ENCODE measurements around the gene LARP1. TPM values are rescaled to one million over a fixed set of nuclear protein-coding genes. Genes with fewer than 3 reads are reported as not detected.

LARP1 gene
- polyA plus RNA-seq, 2 of the 4 experiments (the other 2 are of a cell fraction), result 87.0 to 112 TPM

GRCh38 chr5:154768207-154768606 lies 13.0 kb downstream of the LARP1 start:
- ChIA-PET CTCF (interaction anchor here (0.6 to 1.0 kb wide), 3 partner anchors 57 to 271 kb away, joined by 3 to 4 read pairs (median 4); no protein-coding TSS in a partner anchor), POLR2A (interaction anchor here (1.2 to 1.5 kb wide), 2 partner anchors 9 to 90 kb away, joined by 3 read pairs; partner anchors contain the start of gene CNOT8)
- H3K4me1 ChIP-seq, result peaks cover 61% of the 10 kb centered on the region
- no peak overlapping the region for H3K4me2 ChIP-seq
- ATAC-seq, result no peak
- TF ChIP-seq CBX8 (IDR thresholded peaks at IDR 0.05) (no peak), EP300 (IDR thresholded peaks at IDR 0.05) (no peak), HOXA7 (CRISPR knock-in tag; IDR thresholded peaks at IDR 0.05) (no peak), RFX5 (IDR thresholded peaks at IDR 0.05) (no peak), ATOH8 (CRISPR knock-in tag; IDR thresholded peaks at IDR 0.05; ENCODE audit: low read depth) (no peak), ZC3H11A (IDR thresholded peaks at IDR 0.05) (no peak), JUN (IDR thresholded peaks at IDR 0.05) (no peak), BCL3 (IDR thresholded peaks at IDR 0.05) (no peak), RCOR1 (IDR thresholded peaks at IDR 0.05; ENCODE audit: low read depth, low read length) (no peak), TFCP2L1 (CRISPR knock-in tag; IDR thresholded peaks at IDR 0.05) (no peak), KDM5A (IDR thresholded peaks at IDR 0.05) (no peak), CBX2 (IDR thresholded peaks at IDR 0.05; ENCODE audit: borderline replicate concordance, low read depth) (no peak), POLR2A (IDR thresholded peaks at IDR 0.05; ENCODE audit: low read length) (no peak), FOSB (CRISPR knock-in tag; IDR thresholded peaks at IDR 0.05) (no peak), RAD21 (conservative IDR thresholded peaks at IDR 0.05 in 1 of 2, IDR thresholded peaks at IDR 0.05 in 1 of 2) (no peak), KDM1A (IDR thresholded peaks at IDR 0.05; ENCODE audit: low read depth) (no peak), PBX3 (IDR thresholded peaks at IDR 0.05) (no peak), ESRRA (IDR thresholded peaks at IDR 0.05; ENCODE audit: borderline replicate concordance, low read length) (no peak), HDAC2 (IDR thresholded peaks at IDR 0.05) (no peak)
- no peaks in the 10 kb centered on the region for H3K9me3 ChIP-seq
- H3K4me3 ChIP-seq, result no peak overlapping the region
- DNase-seq (ENCODE audit: low read depth in 1 of 2, low spot score in 1 of 2), result no peak
- H3K27ac ChIP-seq, result no peak overlapping the region
- FAIRE-seq, result no peak
- WGBS (ENCODE audit: missing lambda C conversion rate), result 90% methylated on average over 2 of the region's 2 CpGs

GRCh38 chr5:154770111-154770510 lies 14.9 kb downstream of the LARP1 start:
- Histone ChIP-seq H3K4me2 (no peak overlapping the region), H3K27ac (0 out of 6 replicates have a peak overlapping the region, but pooled peaks of 1 of the 2 experiments have one; percentile 8), H3K9me3 (no peaks in the 10 kb centered on the region), H3K4me1 (peaks cover 67% of the 10 kb centered on the region), H3K4me3 (no peak overlapping the region)
- 70% methylated on average over 2 of the region's 2 CpGs for WGBS (ENCODE audit: missing lambda C conversion rate)
- no peak for DNase-seq (ENCODE audit: low read depth in 1 of 2, low spot score in 1 of 2)
- ChIA-PET POLR2A (interaction anchor here (0.5 kb wide), 1 partner anchor 87 kb away, joined by 3 read pairs; no protein-coding TSS in a partner anchor), CTCF (interaction anchor here (1.2 kb wide), 1 partner anchor 15 kb away, joined by 4 read pairs; no protein-coding TSS in a partner anchor)
- TF ChIP-seq MAX (IDR thresholded peaks at IDR 0.05) (no peak), NPAS2 (CRISPR knock-in tag; IDR thresholded peaks at IDR 0.05; ENCODE audit: borderline replicate concordance) (no peak), POLR2AphosphoS2 (conservative IDR thresholded peaks at IDR 0.05; ENCODE audit: low read length) (no peak), EHF (CRISPR knock-in tag; IDR thresholded peaks at IDR 0.05) (no peak)
- ATAC-seq, result peak; percentile 6 to 15; a peak in 2 of 6 replicates
- no peak for FAIRE-seq

Data from A549 (cell line).